ENCODE results near the gene MPPED2.

MPPED2 gene

DNA sequence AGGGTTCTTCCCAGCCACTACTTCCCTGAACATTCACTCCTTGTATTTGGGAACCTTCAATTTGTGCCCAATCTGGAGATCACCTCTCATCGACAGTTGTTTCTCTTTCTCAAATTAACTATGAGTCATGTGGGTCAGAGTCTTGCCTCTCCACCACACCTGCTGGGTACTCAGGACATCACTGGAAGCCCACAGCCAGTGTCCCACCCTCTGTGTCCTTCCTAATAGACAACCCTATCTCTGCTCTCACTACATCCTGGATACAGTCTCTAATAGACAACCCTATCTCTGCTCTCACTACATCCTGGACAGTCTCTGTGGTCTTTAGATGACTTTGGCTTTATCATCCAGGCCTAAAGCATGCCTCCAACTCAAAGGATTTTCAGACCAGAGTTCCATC, 193.1 kb downstream of the MPPED2 start:
- Histone ChIP-seq H3K36me3 (replicated peaks; ENCODE audit: insufficient read depth, low read length) (no peaks in the 10 kb centered on the region), H3K4me1 (ENCODE audit: low read length) (no peaks in the 10 kb centered on the region), H4K20me1 (ENCODE audit: insufficient read depth, low read length) (no peaks in the 10 kb centered on the region), H3K9ac (ENCODE audit: low read length) (no peak overlapping the region), H3K4me2 (ENCODE audit: low read depth, low read length) (no peak overlapping the region), H3K4me3 (ENCODE audit: low read length) (no peak overlapping the region), H2AFZ (ENCODE audit: low read length) (no peak overlapping the region), H3F3A (ENCODE audit: insufficient read depth, low read length) (no peaks in the 10 kb centered on the region), H3K9me2 (replicated peaks; ENCODE audit: insufficient read depth, low read length) (no peaks in the 10 kb centered on the region), H3K9me3 (replicated peaks; ENCODE audit: insufficient read depth, low read length) (no peaks in the 10 kb centered on the region), H3K27ac (ENCODE audit: low read length) (no peak overlapping the region), H3K79me2 (ENCODE audit: low read length) (no peaks in the 10 kb centered on the region), H3K27me3 (replicated peaks; ENCODE audit: insufficient read depth, low read length) (no peaks in the 10 kb centered on the region)
- no peak for TF ChIP-seq EZH2phosphoT487 (IDR thresholded peaks at IDR 0.05; ENCODE audit: low read length)
- TF ChIP-seq, protein P1, sequence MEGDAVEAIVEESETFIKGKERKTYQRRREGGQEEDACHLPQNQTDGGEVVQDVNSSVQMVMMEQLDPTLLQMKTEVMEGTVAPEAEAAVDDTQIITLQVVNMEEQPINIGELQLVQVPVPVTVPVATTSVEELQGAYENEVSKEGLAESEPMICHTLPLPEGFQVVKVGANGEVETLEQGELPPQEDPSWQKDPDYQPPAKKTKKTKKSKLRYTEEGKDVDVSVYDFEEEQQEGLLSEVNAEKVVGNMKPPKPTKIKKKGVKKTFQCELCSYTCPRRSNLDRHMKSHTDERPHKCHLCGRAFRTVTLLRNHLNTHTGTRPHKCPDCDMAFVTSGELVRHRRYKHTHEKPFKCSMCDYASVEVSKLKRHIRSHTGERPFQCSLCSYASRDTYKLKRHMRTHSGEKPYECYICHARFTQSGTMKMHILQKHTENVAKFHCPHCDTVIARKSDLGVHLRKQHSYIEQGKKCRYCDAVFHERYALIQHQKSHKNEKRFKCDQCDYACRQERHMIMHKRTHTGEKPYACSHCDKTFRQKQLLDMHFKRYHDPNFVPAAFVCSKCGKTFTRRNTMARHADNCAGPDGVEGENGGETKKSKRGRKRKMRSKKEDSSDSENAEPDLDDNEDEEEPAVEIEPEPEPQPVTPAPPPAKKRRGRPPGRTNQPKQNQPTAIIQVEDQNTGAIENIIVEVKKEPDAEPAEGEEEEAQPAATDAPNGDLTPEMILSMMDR (IDR thresholded peaks at IDR 0.05; ENCODE audit: low read length), result no peak
- no peak for TF ChIP-seq EZH2 (optimal IDR thresholded peaks at IDR 0.05; ENCODE audit: low read depth, low read length)
- no peak for DNase-seq

DNA sequence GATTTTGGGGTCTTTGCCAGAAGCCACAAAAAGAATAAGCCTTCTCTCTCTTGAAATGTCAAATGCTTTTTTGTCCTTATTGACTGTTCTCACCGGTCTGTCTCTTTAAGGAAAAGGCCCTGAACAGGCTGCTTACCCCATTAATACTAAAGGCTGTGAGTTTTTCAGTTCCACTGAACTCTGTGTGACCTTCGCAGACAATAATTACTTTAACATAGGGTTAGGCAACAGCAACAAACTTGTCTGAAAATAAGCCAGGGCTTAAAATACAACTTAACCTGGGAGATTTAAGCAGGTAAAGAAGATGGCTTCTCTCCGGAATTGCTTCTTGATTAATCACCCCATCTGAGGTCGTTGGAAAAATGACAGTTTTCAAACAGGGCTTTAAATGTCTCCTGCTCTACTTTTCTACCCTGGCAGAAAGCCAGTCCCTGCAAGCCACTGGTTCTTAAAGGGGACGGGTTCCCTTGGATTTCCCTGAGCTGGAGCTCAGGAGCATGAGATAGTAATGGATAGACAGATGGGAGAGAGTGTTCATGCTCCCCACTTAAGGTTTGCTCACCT, 193.8 kb downstream of the MPPED2 start:
- Histone ChIP-seq H3F3A (ENCODE audit: insufficient read depth, low read length) (no peaks in the 10 kb centered on the region), H3K9me3 (replicated peaks; ENCODE audit: insufficient read depth, low read length) (no peaks in the 10 kb centered on the region), H2AFZ (ENCODE audit: low read length) (no peak overlapping the region), H3K4me1 (ENCODE audit: low read length) (no peaks in the 10 kb centered on the region), H3K79me2 (ENCODE audit: low read length) (no peaks in the 10 kb centered on the region), H3K27ac (ENCODE audit: low read length) (no peak overlapping the region), H3K36me3 (replicated peaks; ENCODE audit: insufficient read depth, low read length) (no peaks in the 10 kb centered on the region), H3K27me3 (replicated peaks; ENCODE audit: insufficient read depth, low read length) (no peaks in the 10 kb centered on the region), H3K9me2 (replicated peaks; ENCODE audit: insufficient read depth, low read length) (no peaks in the 10 kb centered on the region), H3K9ac (ENCODE audit: low read length) (no peak overlapping the region), H3K4me2 (ENCODE audit: low read depth, low read length) (no peak overlapping the region), H3K4me3 (ENCODE audit: low read length) (no peak overlapping the region), H4K20me1 (ENCODE audit: insufficient read depth, low read length) (no peaks in the 10 kb centered on the region)
- no peak for DNase-seq
- no peak for TF ChIP-seq EZH2phosphoT487 (IDR thresholded peaks at IDR 0.05; ENCODE audit: low read length)
- TF ChIP-seq EZH2 (optimal IDR thresholded peaks at IDR 0.05; ENCODE audit: low read depth, low read length), result no peak
- TF ChIP-seq, protein P1 (IDR thresholded peaks at IDR 0.05; ENCODE audit: low read length), result no peak

DNA sequence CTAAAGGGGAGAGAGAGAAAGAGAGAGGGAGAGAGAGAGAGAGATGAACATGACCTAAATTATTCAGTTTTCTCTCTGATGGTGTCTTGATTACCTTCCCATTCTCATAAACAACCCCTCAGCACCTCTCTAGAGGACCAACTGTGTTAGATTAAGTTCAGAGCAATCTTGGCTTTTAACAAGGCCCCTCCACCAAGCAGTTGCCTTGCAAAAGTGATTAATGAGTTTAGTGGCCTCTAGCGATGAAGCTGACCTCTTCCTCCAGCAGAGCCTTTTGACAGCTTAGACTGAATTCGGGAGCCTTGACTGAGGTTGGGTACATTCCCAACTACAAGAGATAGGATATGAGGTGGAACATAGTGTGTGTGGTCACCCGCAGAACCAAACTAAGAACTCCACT, 197.2 kb downstream of the MPPED2 start:
- H2AFZ ChIP-seq (ENCODE audit: low read length), result no peak overlapping the region
- TF ChIP-seq, protein P1 (IDR thresholded peaks at IDR 0.05; ENCODE audit: low read length), result no peak
- TF ChIP-seq EZH2phosphoT487 (IDR thresholded peaks at IDR 0.05; ENCODE audit: low read length) (no peak), EZH2 (optimal IDR thresholded peaks at IDR 0.05; ENCODE audit: low read depth, low read length) (no peak)
- DNase-seq, result no peak
- no peaks in the 10 kb centered on the region for H3K4me1 ChIP-seq (ENCODE audit: low read length)
- H3K79me2 ChIP-seq (ENCODE audit: low read length), result no peaks in the 10 kb centered on the region
- no peaks in the 10 kb centered on the region for H4K20me1 ChIP-seq (ENCODE audit: insufficient read depth, low read length)
- no peak overlapping the region for H3K27ac ChIP-seq (ENCODE audit: low read length)
- H3K27me3 ChIP-seq (replicated peaks; ENCODE audit: insufficient read depth, low read length), result no peaks in the 10 kb centered on the region
- no peaks in the 10 kb centered on the region for H3F3A ChIP-seq (ENCODE audit: insufficient read depth, low read length)
- H3K4me2 ChIP-seq (ENCODE audit: low read depth, low read length), result no peak overlapping the region
- H3K9me2 ChIP-seq (replicated peaks; ENCODE audit: insufficient read depth, low read length), result no peaks in the 10 kb centered on the region
- H3K9me3 ChIP-seq (replicated peaks; ENCODE audit: insufficient read depth, low read length), result no peaks in the 10 kb centered on the region
- no peak overlapping the region for H3K4me3 ChIP-seq (ENCODE audit: low read length)
- H3K9ac ChIP-seq (ENCODE audit: low read length), result no peak overlapping the region
- no peaks in the 10 kb centered on the region for H3K36me3 ChIP-seq (replicated peaks; ENCODE audit: insufficient read depth, low read length)
